Hematopoietic multipotent progenitor cell (in vitro differentiated cells): Measurements from ENCODE around the gene SLC25A48. TPM values are rescaled to one million over a fixed set of nuclear protein-coding genes. Genes with fewer than 3 reads are reported as not detected.

Experiments
- DNase-seq, 3 donors: peaks; one replicate each; pipeline ENCODE4 v3.0.0-alpha.2; 2011 to 2015; ENCODE audit warnings: low read depth in 2 of 3, low spot score in 2 of 3
- small RNA-seq: library from RNA; depleted of rRNA; stranded (forward); fragments of <200 nt; gene quantifications from one replicate; pipeline ENCODE3, GENCODE V24; 2012
- total RNA-seq: library from RNA; depleted of rRNA; stranded (reverse); fragments of >200 nt; gene quantifications from one replicate; pipeline ENCODE4 v1.2.3, GENCODE V29; 2012

The SLC25A48 gene
- total RNA-seq, 1 donor: under 0.01 TPM

- DNase-seq: no peak
Measured at GRCh38 chr5:135913713-135914626, 79.5 kb downstream of the SLC25A48 start.

- no peak for DNase-seq
Measured at GRCh38 chr5:135915466-135916001, 81.1 kb downstream of the SLC25A48 start.

GRCh38 chr5:135916638-135917263, 82.3 kb downstream of the SLC25A48 start:
- no peak for DNase-seq

- DNase-seq: no peak
Measured at GRCh38 chr5:135920199-135920598, 85.7 kb downstream of the SLC25A48 start.

- no peak for DNase-seq
Measured at GRCh38 chr5:135921388-135921787, 86.9 kb downstream of the SLC25A48 start.

- peak in 2 of 3 donors; percentile 5 to 25 for DNase-seq
Measured at GRCh38 chr5:135930029-135930948, 95.8 kb downstream of the SLC25A48 start.

GRCh38 chr5:135930949-135931295, 96.5 kb downstream of the SLC25A48 start:
- no peak for DNase-seq

- DNase-seq: no peak
Measured at GRCh38 chr5:135934939-135935338, 100.5 kb downstream of the SLC25A48 start.

- DNase-seq: no peak
Measured at GRCh38 chr5:135937245-135937911, 102.9 kb downstream of the SLC25A48 start.

Small RNAs within 50 kb of the gene (small RNA-seq; reads per million reads assigned to genes)
- gene MIR5692C1: not detected

Other genes with a start within 250 kb of the SLC25A48 start
- gene IL9, start 61.2 kb downstream of the SLC25A48 start, total RNA-seq: not detected
- gene LECT2, start 120.3 kb downstream of the SLC25A48 start, total RNA-seq: not detected
- 2.2 TPM for gene TGFBI, start 194.3 kb downstream of the SLC25A48 start, total RNA-seq